Measurements from ENCODE around the gene RBMXL3. TPM values are rescaled to one million over a fixed set of nuclear protein-coding genes. Genes with fewer than 3 reads are reported as not detected.
"Not testable (repeated sequence)": the region's sequence is repeated elsewhere in the genome, so short reads cannot be mapped to it uniquely, and the experiment has no call there.

RBMXL3 gene
- total RNA-seq, 2 experiments from 2014 or later: not detected

GRCh38 chrX:115214605-115215004 lies 25.4 kb downstream of the RBMXL3 start:
- Mint-ChIP-seq H3K9me3 (no peaks in the 10 kb centered on the region), H3K4me1 (ENCODE audit: low read depth) (no peaks in the 10 kb centered on the region), H3K4me3 (no peak overlapping the region), H3K36me3 (ENCODE audit: low read depth) (no peaks in the 10 kb centered on the region), H3K27ac (no peak overlapping the region), H3K27me3 (no peaks in the 10 kb centered on the region)
- no peak for ATAC-seq
- no peak for DNase-seq
- POLR2A ChIA-PET: no interaction called here
- CTCF ChIA-PET: interaction anchor here (1.2 kb wide), 1 partner anchor 9 kb away, joined by 4 read pairs; no protein-coding TSS in a partner anchor
- TF ChIP-seq, protein P1, sequence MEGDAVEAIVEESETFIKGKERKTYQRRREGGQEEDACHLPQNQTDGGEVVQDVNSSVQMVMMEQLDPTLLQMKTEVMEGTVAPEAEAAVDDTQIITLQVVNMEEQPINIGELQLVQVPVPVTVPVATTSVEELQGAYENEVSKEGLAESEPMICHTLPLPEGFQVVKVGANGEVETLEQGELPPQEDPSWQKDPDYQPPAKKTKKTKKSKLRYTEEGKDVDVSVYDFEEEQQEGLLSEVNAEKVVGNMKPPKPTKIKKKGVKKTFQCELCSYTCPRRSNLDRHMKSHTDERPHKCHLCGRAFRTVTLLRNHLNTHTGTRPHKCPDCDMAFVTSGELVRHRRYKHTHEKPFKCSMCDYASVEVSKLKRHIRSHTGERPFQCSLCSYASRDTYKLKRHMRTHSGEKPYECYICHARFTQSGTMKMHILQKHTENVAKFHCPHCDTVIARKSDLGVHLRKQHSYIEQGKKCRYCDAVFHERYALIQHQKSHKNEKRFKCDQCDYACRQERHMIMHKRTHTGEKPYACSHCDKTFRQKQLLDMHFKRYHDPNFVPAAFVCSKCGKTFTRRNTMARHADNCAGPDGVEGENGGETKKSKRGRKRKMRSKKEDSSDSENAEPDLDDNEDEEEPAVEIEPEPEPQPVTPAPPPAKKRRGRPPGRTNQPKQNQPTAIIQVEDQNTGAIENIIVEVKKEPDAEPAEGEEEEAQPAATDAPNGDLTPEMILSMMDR (IDR thresholded peaks at IDR 0.05): no peak
- intact Hi-C loops (cut with micrococcal nuclease): no loop called here

DNA sequence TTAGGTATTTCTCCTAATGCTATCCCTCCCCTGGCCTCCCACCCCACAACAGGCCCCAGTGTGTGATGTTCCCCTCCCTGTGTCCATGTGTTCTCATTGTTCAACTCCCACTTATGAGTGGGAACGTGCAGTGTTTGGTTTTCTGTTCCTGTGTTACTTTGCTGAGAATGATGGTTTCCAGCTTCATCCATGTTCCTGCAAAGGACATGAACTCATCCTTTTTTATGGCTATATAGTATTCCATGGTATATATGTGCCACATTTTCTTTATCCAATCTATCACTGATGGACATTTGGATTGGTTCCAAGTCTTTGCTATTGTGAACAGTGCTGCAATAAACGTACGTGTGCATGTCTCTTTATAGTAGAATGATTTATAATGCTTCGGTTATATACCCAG lies 28.1 kb downstream of the RBMXL3 start:
- H3K4me1 Mint-ChIP-seq (ENCODE audit: low read depth); intact Hi-C loops (cut with micrococcal nuclease); H3K36me3 Mint-ChIP-seq (ENCODE audit: low read depth); H3K27me3 Mint-ChIP-seq; POLR2A ChIA-PET; DNase-seq; H3K27ac Mint-ChIP-seq; ATAC-seq; H3K9me3 Mint-ChIP-seq; H3K4me3 Mint-ChIP-seq; CTCF ChIA-PET: not testable (repeated sequence)

GRCh38 chrX:115226929-115227328 lies 37.7 kb downstream of the RBMXL3 start:
- no peak overlapping the region for H3K27ac Mint-ChIP-seq
- ChIA-PET CTCF (no interaction called here), POLR2A (no interaction called here)
- H3K36me3 Mint-ChIP-seq (ENCODE audit: low read depth): no peaks in the 10 kb centered on the region
- ATAC-seq (no peak), DNase-seq (no peak)
- H3K27me3 Mint-ChIP-seq: peaks cover 6% of the 10 kb centered on the region
- H3K9me3 Mint-ChIP-seq: no peaks in the 10 kb centered on the region
- TF ChIP-seq, protein P1 (IDR thresholded peaks at IDR 0.05): no peak
- no peak overlapping the region for H3K4me3 Mint-ChIP-seq
- intact Hi-C loops (cut with micrococcal nuclease): no loop called here
- H3K4me1 Mint-ChIP-seq (ENCODE audit: low read depth): no peaks in the 10 kb centered on the region

DNA sequence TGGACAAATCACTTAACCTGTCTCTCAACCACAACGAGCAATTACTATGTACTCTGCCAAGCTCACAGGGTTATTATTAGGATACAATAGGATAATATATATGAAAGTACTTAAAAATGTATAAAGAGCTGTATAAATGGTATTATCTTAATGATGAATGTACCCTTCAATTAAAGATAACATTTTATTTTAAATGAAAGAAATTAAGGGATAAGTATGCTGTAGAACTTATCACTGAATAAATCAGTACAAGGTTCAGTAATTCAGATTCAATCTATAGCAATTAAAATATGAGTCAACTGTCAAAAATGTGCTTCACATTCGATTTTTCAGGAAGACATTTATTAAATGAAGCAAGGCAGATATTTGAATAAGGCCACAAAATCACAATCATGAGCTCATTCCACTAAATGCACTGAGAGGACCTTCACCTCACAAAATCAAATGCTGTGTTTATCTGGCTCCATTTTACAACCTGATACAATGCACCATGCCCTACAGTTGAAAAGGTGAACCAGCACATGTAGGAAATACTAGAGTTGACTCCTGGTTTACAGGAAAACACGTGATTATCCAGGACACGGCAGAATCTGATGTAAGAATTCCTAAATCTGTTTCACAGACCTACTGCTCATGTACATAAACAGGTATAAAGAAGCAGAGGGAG lies 40.3 kb downstream of the RBMXL3 start:
- H3K4me3 Mint-ChIP-seq: no peak overlapping the region
- H3K27me3 Mint-ChIP-seq: peaks cover 15% of the 10 kb centered on the region
- TF ChIP-seq, protein P1 (IDR thresholded peaks at IDR 0.05): no peak
- intact Hi-C loops (cut with micrococcal nuclease): no loop called here
- no peaks in the 10 kb centered on the region for H3K36me3 Mint-ChIP-seq (ENCODE audit: low read depth)
- H3K27ac Mint-ChIP-seq: no peak overlapping the region
- DNase-seq (no peak), ATAC-seq (no peak)
- H3K9me3 Mint-ChIP-seq: no peaks in the 10 kb centered on the region
- no peaks in the 10 kb centered on the region for H3K4me1 Mint-ChIP-seq (ENCODE audit: low read depth)
- CTCF ChIA-PET: no interaction called here
- POLR2A ChIA-PET: interaction anchor here (0.6 kb wide), 1 partner anchor 79 kb away, joined by 3 read pairs; no protein-coding TSS in a partner anchor

GRCh38 chrX:115232933-115233496 lies 43.8 kb downstream of the RBMXL3 start:
- ATAC-seq: no peak
- TF ChIP-seq, protein P1 (IDR thresholded peaks at IDR 0.05): no peak

More at GRCh38 chrX:115232933-115233496, 43.8 kb downstream of the RBMXL3 start:
- Mint-ChIP-seq H3K36me3 (ENCODE audit: low read depth) (no peaks in the 10 kb centered on the region), H3K9me3 (no peaks in the 10 kb centered on the region), H3K27ac (no peak overlapping the region), H3K4me1 (ENCODE audit: low read depth) (no peaks in the 10 kb centered on the region), H3K27me3 (peaks cover 16% of the 10 kb centered on the region), H3K4me3 (no peak overlapping the region)
- intact Hi-C loops (cut with micrococcal nuclease): no loop called here
- POLR2A ChIA-PET: no interaction called here
- no peak for DNase-seq
- CTCF ChIA-PET: no interaction called here

Measured in activated CD8-positive, alpha-beta T cell treated with anti-CD3 and anti-CD28 coated beads for 36 hours (primary cell).